Panc1 (cell line): ENCODE measurements around the gene MRPS17.

Experiments used
- CTCF ChIP-seq: fragments of 450-650 bp; IDR thresholded peaks from 2 replicates; pipeline ENCODE4 v1.5.1; 2017; ENCODE audit warnings: mild to moderate bottlenecking
- POLR2AphosphoS5 ChIP-seq: IDR thresholded peaks from 2 replicates; pipeline ENCODE4 v1.6.1; 2012; ENCODE audit warnings: mild to moderate bottlenecking, low read depth, low read length, moderate library complexity
- SIN3A ChIP-seq: IDR thresholded peaks from 2 replicates; pipeline ENCODE4 v1.6.1; 2012; ENCODE audit warnings: low read depth, mild to moderate bottlenecking, low read length, moderate library complexity, borderline replicate concordance; ENCODE audit not compliant: insufficient read depth
- TCF7L2 ChIP-seq: IDR thresholded peaks from 2 replicates; pipeline ENCODE4 v1.6.1; 2011; ENCODE audit warnings: mild to moderate bottlenecking, low read depth, low read length, inconsistent platforms
- TF ChIP-seq, protein P1 (sequence below), 2 experiments: IDR thresholded peaks; 2 replicates each; pipeline ENCODE4 v1.6.1; 2011 to 2012; ENCODE audit warnings: low read depth in 2 of 2, control low read depth in 1 of 2, low read length in 1 of 2, mild to moderate bottlenecking in 1 of 2, moderate library complexity in 1 of 2; ENCODE audit not compliant: insufficient read depth in 1 of 2

- TF ChIP-seq CTCF (no peak), POLR2AphosphoS5 (no peak), SIN3A (no peak), TCF7L2 (no peak)
- TF ChIP-seq, protein P1, sequence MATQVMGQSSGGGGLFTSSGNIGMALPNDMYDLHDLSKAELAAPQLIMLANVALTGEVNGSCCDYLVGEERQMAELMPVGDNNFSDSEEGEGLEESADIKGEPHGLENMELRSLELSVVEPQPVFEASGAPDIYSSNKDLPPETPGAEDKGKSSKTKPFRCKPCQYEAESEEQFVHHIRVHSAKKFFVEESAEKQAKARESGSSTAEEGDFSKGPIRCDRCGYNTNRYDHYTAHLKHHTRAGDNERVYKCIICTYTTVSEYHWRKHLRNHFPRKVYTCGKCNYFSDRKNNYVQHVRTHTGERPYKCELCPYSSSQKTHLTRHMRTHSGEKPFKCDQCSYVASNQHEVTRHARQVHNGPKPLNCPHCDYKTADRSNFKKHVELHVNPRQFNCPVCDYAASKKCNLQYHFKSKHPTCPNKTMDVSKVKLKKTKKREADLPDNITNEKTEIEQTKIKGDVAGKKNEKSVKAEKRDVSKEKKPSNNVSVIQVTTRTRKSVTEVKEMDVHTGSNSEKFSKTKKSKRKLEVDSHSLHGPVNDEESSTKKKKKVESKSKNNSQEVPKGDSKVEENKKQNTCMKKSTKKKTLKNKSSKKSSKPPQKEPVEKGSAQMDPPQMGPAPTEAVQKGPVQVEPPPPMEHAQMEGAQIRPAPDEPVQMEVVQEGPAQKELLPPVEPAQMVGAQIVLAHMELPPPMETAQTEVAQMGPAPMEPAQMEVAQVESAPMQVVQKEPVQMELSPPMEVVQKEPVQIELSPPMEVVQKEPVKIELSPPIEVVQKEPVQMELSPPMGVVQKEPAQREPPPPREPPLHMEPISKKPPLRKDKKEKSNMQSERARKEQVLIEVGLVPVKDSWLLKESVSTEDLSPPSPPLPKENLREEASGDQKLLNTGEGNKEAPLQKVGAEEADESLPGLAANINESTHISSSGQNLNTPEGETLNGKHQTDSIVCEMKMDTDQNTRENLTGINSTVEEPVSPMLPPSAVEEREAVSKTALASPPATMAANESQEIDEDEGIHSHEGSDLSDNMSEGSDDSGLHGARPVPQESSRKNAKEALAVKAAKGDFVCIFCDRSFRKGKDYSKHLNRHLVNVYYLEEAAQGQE (IDR thresholded peaks at IDR 0.05; ENCODE audit: insufficient read depth in 1 of 2, low read depth in 2 of 2, low read length in 1 of 2): no peak
Measured at GRCh38 chr7:55975988-55976633, 24.4 kb downstream of the MRPS17 start.
